Liver (tissue), 3 donors: ENCODE data around the gene LPCAT1.

Experiments used
- CTCF ChIP-seq: fragments of 150-350 bp; IDR thresholded peaks from 2 replicates; pipeline ENCODE4 v1.5.1; 2017; ENCODE audit warnings: improper control_type of control experiment, low read depth, low read length; ENCODE audit not compliant: missing input control
- EGR1 ChIP-seq, 2 donors: IDR thresholded peaks; 2 replicates each; pipeline ENCODE4 v1.6.1; 2016 to 2018; ENCODE audit warnings: antibody characterized with exemption in 2 of 2, low read depth in 2 of 2
- GABPA ChIP-seq, 2 donors: IDR thresholded peaks in 1 of 2; conservative IDR thresholded peaks in 1 of 2; 2 replicates each; pipeline ENCODE4 v1.6.1; 2016; ENCODE audit warnings: antibody characterized with exemption in 2 of 2, mild to moderate bottlenecking in 1 of 2, moderate library complexity in 1 of 2
- MAX ChIP-seq: IDR thresholded peaks from 2 replicates; pipeline ENCODE4 v1.6.1; 2016; ENCODE audit warnings: antibody characterized with exemption
- REST ChIP-seq: IDR thresholded peaks from 2 replicates; pipeline ENCODE4 v1.6.1; 2016; ENCODE audit warnings: antibody characterized with exemption, mild to moderate bottlenecking
- SP1 ChIP-seq: IDR thresholded peaks from 2 replicates; pipeline ENCODE4 v1.6.1; 2018; ENCODE audit warnings: antibody characterized with exemption, mild to moderate bottlenecking
- donor health status: healthy.
- donor health status: healthy.

- no peak for TF ChIP-seq CTCF
- no peak for TF ChIP-seq GABPA (IDR thresholded peaks at IDR 0.05 in 1 of 2, conservative IDR thresholded peaks at IDR 0.05 in 1 of 2)
- TF ChIP-seq SP1, result no peak
- TF ChIP-seq EGR1 (IDR thresholded peaks at IDR 0.05; ENCODE audit: low read depth in 2 of 2), result no peak
- no peak for TF ChIP-seq MAX
- TF ChIP-seq REST, result no peak
Measured at GRCh38 chr5:1485579-1486118, 38.1 kb downstream of the LPCAT1 start.
